H9 (cell line): Measurements from ENCODE around the gene TGFBRAP1. TPM values are rescaled to one million over a fixed set of nuclear protein-coding genes. Genes with fewer than 3 reads are reported as not detected.

Experiments used
- DNase-seq: peaks from one replicate; pipeline ENCODE4 v3.0.0-alpha.2; 2017
- H2AFZ ChIP-seq: one replicate; pipeline ENCODE4 v1.6.1; 2013; ENCODE audit warnings: mild to moderate bottlenecking, low read length, control low read depth, moderate library complexity
- H2AK5ac ChIP-seq: 2 replicates; pipeline ENCODE4 v1.6.1; 2013; ENCODE audit warnings: low read length, control low read depth, mixed read lengths; ENCODE audit not compliant: insufficient read length
- H2BK120ac ChIP-seq: one replicate; pipeline ENCODE4 v1.6.1; 2013; ENCODE audit warnings: low read depth, mild to moderate bottlenecking, low read length, control low read depth, inconsistent platforms; ENCODE audit not compliant: poor library complexity, severe bottlenecking
- H2BK12ac ChIP-seq: 2 replicates; pipeline ENCODE4 v1.6.1; 2013; ENCODE audit warnings: low read length, control low read depth, mixed read lengths, low read depth; ENCODE audit not compliant: insufficient read length
- H2BK15ac ChIP-seq: 2 replicates; pipeline ENCODE4 v1.6.1; 2013; ENCODE audit warnings: low read depth, low read length, control low read depth
- H2BK20ac ChIP-seq: one replicate; pipeline ENCODE4 v1.6.1; 2013; ENCODE audit warnings: low read depth, mild to moderate bottlenecking, low read length, control low read depth, inconsistent platforms; ENCODE audit not compliant: poor library complexity, severe bottlenecking
- H2BK5ac ChIP-seq: 2 replicates; pipeline ENCODE4 v1.6.1; 2013; ENCODE audit warnings: low read length, control low read depth, mixed read lengths; ENCODE audit not compliant: insufficient read length
- H3K14ac ChIP-seq: 2 replicates; pipeline ENCODE4 v1.6.1; 2013; ENCODE audit warnings: low read length, control low read depth; ENCODE audit not compliant: insufficient read depth
- H3K18ac ChIP-seq: 2 replicates; pipeline ENCODE4 v1.6.1; 2013; ENCODE audit warnings: low read depth, mild to moderate bottlenecking, mixed read lengths, low read length, control low read depth; ENCODE audit not compliant: insufficient read length
- H3K23ac ChIP-seq: 2 replicates; pipeline ENCODE4 v1.6.1; 2013; ENCODE audit warnings: low read length, control low read depth, mixed read lengths, low read depth; ENCODE audit not compliant: insufficient read length
- H3K23me2 ChIP-seq: 2 replicates; pipeline ENCODE4 v1.6.1; 2013; ENCODE audit warnings: low read depth, mild to moderate bottlenecking, mixed read lengths, low read length, control low read depth; ENCODE audit not compliant: insufficient read length, poor library complexity, severe bottlenecking
- H3K27ac ChIP-seq: 2 replicates; pipeline ENCODE4 v1.5.1; 2013; ENCODE audit warnings: low read length, control low read depth, mixed read lengths, low read depth; ENCODE audit not compliant: insufficient read length
- H3K27me3 ChIP-seq: 2 replicates; pipeline ENCODE4 v1.6.1; 2013; ENCODE audit warnings: low read length, control low read depth, inconsistent platforms; ENCODE audit not compliant: insufficient read depth
- H3K4ac ChIP-seq: 2 replicates; pipeline ENCODE4 v1.6.1; 2013; ENCODE audit warnings: low read depth, mild to moderate bottlenecking, control low read depth, inconsistent platforms, low read length, moderate library complexity
- H3K4me1 ChIP-seq: 2 replicates; pipeline ENCODE4 v1.6.1; 2013; ENCODE audit warnings: low read length, control low read depth, inconsistent platforms; ENCODE audit not compliant: insufficient read depth
- H3K4me2 ChIP-seq: 2 replicates; pipeline ENCODE4 v1.6.1; 2013; ENCODE audit warnings: low read length, control low read depth, mixed read lengths; ENCODE audit not compliant: insufficient read length, insufficient read depth
- H3K56ac ChIP-seq: 2 replicates; pipeline ENCODE4 v1.6.1; 2013; ENCODE audit warnings: low read depth, mild to moderate bottlenecking, mixed read lengths, low read length, control low read depth; ENCODE audit not compliant: insufficient read length
- H3K79me1 ChIP-seq: 2 replicates; pipeline ENCODE4 v1.6.1; 2013; ENCODE audit warnings: low read depth, mild to moderate bottlenecking, moderate library complexity, low read length, control low read depth, inconsistent platforms; ENCODE audit not compliant: insufficient read depth, poor library complexity, severe bottlenecking
- H3K79me2 ChIP-seq: 2 replicates; pipeline ENCODE4 v1.6.1; 2013; ENCODE audit warnings: low read length, control low read depth, inconsistent platforms; ENCODE audit not compliant: insufficient read depth
- H3K9ac ChIP-seq: 2 replicates; pipeline ENCODE4 v1.6.1; 2013; ENCODE audit warnings: low read length, control low read depth, mixed read lengths; ENCODE audit not compliant: insufficient read length; ENCODE audit errors: extremely low read depth
- H3K9me3 ChIP-seq: one replicate; pipeline ENCODE4 v1.6.1; 2013; ENCODE audit warnings: low read depth, low read length, inconsistent platforms; ENCODE audit not compliant: control insufficient read depth
- H3T11ph ChIP-seq: one replicate; pipeline ENCODE4 v1.6.1; 2013; ENCODE audit warnings: mild to moderate bottlenecking, low read length, control low read depth, inconsistent platforms
- H4K20me1 ChIP-seq: one replicate; pipeline ENCODE4 v1.6.1; 2013; ENCODE audit not compliant: control insufficient read depth, insufficient read length, insufficient read depth
- H4K5ac ChIP-seq: 2 replicates; pipeline ENCODE4 v1.6.1; 2013; ENCODE audit warnings: low read depth, mild to moderate bottlenecking, mixed read lengths, low read length, control low read depth; ENCODE audit not compliant: insufficient read length
- H4K8ac ChIP-seq: replicated peaks from 2 replicates; pipeline ENCODE4 v1.6.1; 2013; ENCODE audit warnings: low read length, control low read depth, mixed read lengths, low read depth; ENCODE audit not compliant: insufficient read length
- H4K91ac ChIP-seq: 2 replicates; pipeline ENCODE4 v1.6.1; 2013; ENCODE audit warnings: low read depth, mild to moderate bottlenecking, moderate library complexity, mixed read lengths, low read length, control low read depth; ENCODE audit not compliant: insufficient read length
- H3K27ac Mint-ChIP-seq, 3 experiments: 2 replicates in 2 of 3; 3 replicates in 1 of 3; pipeline ENCODE4 v1.8.0; 2020 to 2021; ENCODE audit warnings: mixed read lengths in 3 of 3, mild to moderate bottlenecking in 1 of 3, moderate library complexity in 1 of 3
- H3K27me3 Mint-ChIP-seq: 2 replicates; pipeline ENCODE4 v1.8.0; 2021; ENCODE audit warnings: low read depth, mild to moderate bottlenecking, moderate library complexity, mixed read lengths
- H3K36me3 Mint-ChIP-seq, 3 experiments: 2 replicates in 2 of 3; 3 replicates in 1 of 3; pipeline ENCODE4 v1.8.0; 2020 to 2021; ENCODE audit warnings: low read depth in 3 of 3, mixed read lengths in 3 of 3; ENCODE audit not compliant: insufficient read depth in 1 of 3
- H3K4me1 Mint-ChIP-seq, 2 experiments: 2 replicates each; pipeline ENCODE4 v1.8.0; 2020; ENCODE audit warnings: mixed read lengths in 2 of 2
- H3K4me3 Mint-ChIP-seq, 2 experiments: 2 replicates in 1 of 2; 3 replicates in 1 of 2; pipeline ENCODE4 v1.8.0; 2020 to 2021; ENCODE audit warnings: mild to moderate bottlenecking in 2 of 2, mixed read lengths in 2 of 2, moderate library complexity in 1 of 2
- H3K9me3 Mint-ChIP-seq, 2 experiments: 2 replicates in 1 of 2; 3 replicates in 1 of 2; pipeline ENCODE4 v1.8.0; 2020; ENCODE audit warnings: mild to moderate bottlenecking in 2 of 2, mixed read lengths in 2 of 2, moderate library complexity in 1 of 2
- WGBS: extraction: QIAGEN DNeasy Blood & Tissue Kit; methylation state at CpG from one replicate; pipeline ENCODE4 v1.1.7; 2013; ENCODE audit warnings: missing lambda C conversion rate, low lambda C conversion rate, mixed read lengths; ENCODE audit not compliant: insufficient read length; ENCODE audit errors: extremely low coverage; 5-methylcytosine and 5-hydroxymethylcytosine counted together
- total RNA-seq: library from RNA; stranded (reverse); gene quantifications from 2 replicates; pipeline ENCODE4 v1.2.1, GENCODE V29; 2021
- TF ChIP-seq, protein P1 (sequence below): fragments of 200-600 bp; sonication (generic); conservative IDR thresholded peaks from 3 replicates; pipeline ENCODE4 v1.8.0; 2021; ENCODE audit warnings: antibody characterized with exemption, mild to moderate bottlenecking

TGFBRAP1 gene
- total RNA-seq, 1 experiment from 2014 or later, result 23.6 TPM

DNA sequence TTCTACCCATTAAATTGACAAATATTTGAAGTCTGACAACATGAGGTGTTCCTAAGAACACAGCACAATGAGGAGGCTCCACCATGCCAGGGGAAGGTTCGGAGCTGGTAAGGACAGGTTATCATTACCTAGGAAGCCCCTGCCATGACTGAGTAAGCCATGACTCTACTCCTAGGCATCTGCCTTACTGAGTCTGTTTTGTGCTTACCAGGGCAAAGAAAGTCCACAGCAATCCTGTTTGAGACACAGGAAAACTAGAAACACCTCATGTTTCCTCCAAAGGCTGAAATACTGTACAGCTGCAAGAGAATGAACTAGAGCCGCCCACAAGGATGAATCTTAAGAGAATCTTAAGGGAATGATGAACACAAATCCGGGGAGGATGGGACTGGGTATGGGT is 11.6 kb downstream of the TGFBRAP1 start:
- Histone ChIP-seq H3K9ac (no peak overlapping the region), H3K4me1 (no peaks in the 10 kb centered on the region), H2AK5ac (no peak overlapping the region), H4K5ac (no peak overlapping the region), H2BK12ac (no peak overlapping the region), H4K91ac (no peak overlapping the region), H2BK15ac (no peak overlapping the region), H3T11ph (no peak overlapping the region), H4K20me1 (no peaks in the 10 kb centered on the region), H3K79me2 (peaks cover 3% of the 10 kb centered on the region; the same call in 1 of the 2 replicates), H2AFZ (no peak overlapping the region), H4K8ac (no peak overlapping the region), H3K4me2 (no peak overlapping the region), H2BK5ac (no peak overlapping the region), H3K27me3 (no peaks in the 10 kb centered on the region), H3K18ac (no peak overlapping the region), H3K14ac (no peak overlapping the region), H2BK20ac (no peak overlapping the region), H3K9me3 (no peaks in the 10 kb centered on the region), H3K79me1 (no peaks in the 10 kb centered on the region), H3K23ac (no peak overlapping the region), H2BK120ac (no peak overlapping the region), H3K27ac (no peak overlapping the region), H3K4ac (no peak overlapping the region), H3K56ac (no peak overlapping the region), H3K23me2 (no peaks in the 10 kb centered on the region)
- Mint-ChIP-seq H3K27me3 (no peaks in the 10 kb centered on the region), H3K4me1 (no peaks in the 10 kb centered on the region; a peak in 1 of 4 replicates), H3K27ac (no peak overlapping the region), H3K4me3 (no peak overlapping the region), H3K9me3 (no peaks in the 10 kb centered on the region), H3K36me3 (no peaks in the 10 kb centered on the region)
- DNase-seq, result no peak
- TF ChIP-seq, protein P1, sequence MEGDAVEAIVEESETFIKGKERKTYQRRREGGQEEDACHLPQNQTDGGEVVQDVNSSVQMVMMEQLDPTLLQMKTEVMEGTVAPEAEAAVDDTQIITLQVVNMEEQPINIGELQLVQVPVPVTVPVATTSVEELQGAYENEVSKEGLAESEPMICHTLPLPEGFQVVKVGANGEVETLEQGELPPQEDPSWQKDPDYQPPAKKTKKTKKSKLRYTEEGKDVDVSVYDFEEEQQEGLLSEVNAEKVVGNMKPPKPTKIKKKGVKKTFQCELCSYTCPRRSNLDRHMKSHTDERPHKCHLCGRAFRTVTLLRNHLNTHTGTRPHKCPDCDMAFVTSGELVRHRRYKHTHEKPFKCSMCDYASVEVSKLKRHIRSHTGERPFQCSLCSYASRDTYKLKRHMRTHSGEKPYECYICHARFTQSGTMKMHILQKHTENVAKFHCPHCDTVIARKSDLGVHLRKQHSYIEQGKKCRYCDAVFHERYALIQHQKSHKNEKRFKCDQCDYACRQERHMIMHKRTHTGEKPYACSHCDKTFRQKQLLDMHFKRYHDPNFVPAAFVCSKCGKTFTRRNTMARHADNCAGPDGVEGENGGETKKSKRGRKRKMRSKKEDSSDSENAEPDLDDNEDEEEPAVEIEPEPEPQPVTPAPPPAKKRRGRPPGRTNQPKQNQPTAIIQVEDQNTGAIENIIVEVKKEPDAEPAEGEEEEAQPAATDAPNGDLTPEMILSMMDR, result no peak
- no CpG with 5 or more reads among the region's 3 CpGs for WGBS
